Measurements from ENCODE around the gene SKOR1. TPM values are rescaled to one million over a fixed set of nuclear protein-coding genes. Genes with fewer than 3 reads are reported as not detected.

Gene SKOR1
- total and polyA plus RNA-seq, 2 of the 4 experiments (the other 2 are of a cell fraction): 0.03 TPM; not detected in 1

DNA sequence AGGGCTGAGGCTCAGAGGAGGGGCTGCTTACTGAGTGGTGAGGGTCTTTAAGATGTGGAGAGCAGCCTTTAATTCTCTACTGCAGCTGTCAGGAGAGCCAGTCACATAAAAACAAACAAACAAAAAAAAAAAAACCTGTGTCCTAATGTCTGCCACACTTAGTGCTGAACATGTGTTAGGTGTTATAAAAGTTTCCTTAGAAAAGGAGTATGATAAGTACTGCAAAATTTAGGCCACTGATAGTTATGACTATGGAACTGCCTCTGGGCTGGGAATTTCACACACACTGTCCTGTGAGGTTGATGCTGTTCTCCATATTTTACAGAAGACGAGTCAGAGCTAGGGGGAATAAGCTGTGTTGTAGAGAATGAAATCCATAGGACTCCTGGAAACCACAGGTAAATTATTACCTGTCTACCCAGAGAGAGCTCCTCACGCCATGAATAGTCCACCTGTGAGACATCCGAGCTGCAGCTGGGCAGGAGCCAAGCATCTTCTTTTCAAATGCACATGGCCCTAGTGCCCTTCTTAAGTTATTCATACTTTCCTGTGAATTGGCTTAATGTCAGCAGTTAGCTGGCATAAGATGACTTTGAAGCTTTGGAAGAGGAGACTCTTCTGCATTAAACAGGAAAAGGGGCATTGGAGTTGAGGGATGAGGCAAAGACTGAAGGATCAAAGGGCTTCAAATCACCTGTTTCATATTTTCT is 34.5 kb upstream of the SKOR1 start:
- H3K23ac ChIP-seq (ENCODE audit: low read depth, low read length): no peak overlapping the region
- no peak overlapping the region for H4K5ac ChIP-seq (ENCODE audit: low read depth, low read length)
- WGBS, 2 experiments (ENCODE audit: extremely low coverage in 2 of 2, insufficient read length in 1 of 2): no CpG with 5 or more reads among the region's 3 CpGs
- no peak overlapping the region for H2BK20ac ChIP-seq (ENCODE audit: low read depth, low read length)
- H3K14ac ChIP-seq (replicated peaks; ENCODE audit: low read depth, low read length): no peak overlapping the region
- no peaks in the 10 kb centered on the region for H3K9me1 ChIP-seq (ENCODE audit: insufficient read depth, low read length)
- H3K4me1 ChIP-seq (ENCODE audit: control insufficient read depth, insufficient read depth, low read length): no peaks in the 10 kb centered on the region
- TF ChIP-seq RFX5 (IDR thresholded peaks at IDR 0.05; ENCODE audit: low read depth, low read length) (no peak), USF2 (IDR thresholded peaks at IDR 0.05; ENCODE audit: low read depth, low read length) (no peak), FOS (IDR thresholded peaks at IDR 0.05; ENCODE audit: low read depth, low read length) (no peak), SMC3 (IDR thresholded peaks at IDR 0.05; ENCODE audit: low read depth, low read length) (no peak), RAD21 (IDR thresholded peaks at IDR 0.05; ENCODE audit: low read length) (no peak), MXI1 (IDR thresholded peaks at IDR 0.05; ENCODE audit: borderline replicate concordance, low read depth, low read length) (no peak), RCOR1 (IDR thresholded peaks at IDR 0.05; ENCODE audit: insufficient replicate concordance, low read length) (no peak), MAZ (IDR thresholded peaks at IDR 0.05; ENCODE audit: borderline replicate concordance, low read depth, low read length) (no peak), CTCF (conservative IDR thresholded peaks at IDR 0.05; ENCODE audit: low read depth, low read length) (no peak), POLR2A (IDR thresholded peaks at IDR 0.05; ENCODE audit: low read depth, low read length) (no peak), BHLHE40 (IDR thresholded peaks at IDR 0.05; ENCODE audit: low read depth, low read length) (no peak), CEBPB (IDR thresholded peaks at IDR 0.05; ENCODE audit: low read depth, low read length) (no peak), MAFK (IDR thresholded peaks at IDR 0.05; ENCODE audit: low read depth, low read length) (no peak)
- BruUV-seq (replicated peaks): no TSS peak
- no peaks in the 10 kb centered on the region for H4K20me1 ChIP-seq (ENCODE audit: insufficient read depth, low read length)
- no peak overlapping the region for H2AK5ac ChIP-seq (ENCODE audit: low read depth, low read length)
- ChIA-PET CTCF (no interaction called here), POLR2A (ENCODE audit: unreplicated experiment) (no interaction called here)
- no peak for ATAC-seq (ENCODE audit: low read depth)
- H4K91ac ChIP-seq (ENCODE audit: insufficient read depth, low read depth, low read length): no peak overlapping the region
- H3K56ac ChIP-seq (ENCODE audit: extremely low read depth, insufficient read depth, low read length): no peak overlapping the region
- no peak overlapping the region for H2AK9ac ChIP-seq (replicated peaks; ENCODE audit: low read depth, low read length, poor library complexity)
- in situ Hi-C loops (cut with MboI; ENCODE audit: low sequenced_read_pairs): no loop called here
- no peaks in the 10 kb centered on the region; the same call in 1 of the 2 replicates for H3K36me3 ChIP-seq (ENCODE audit: control insufficient read depth, insufficient read depth, low read length)
- H3K27me3 ChIP-seq (ENCODE audit: control insufficient read depth, insufficient read depth, low read length): no peaks in the 10 kb centered on the region
- intact Hi-C loops (cut with micrococcal nuclease): no loop called here
- H3K4me3 ChIP-seq (ENCODE audit: insufficient read depth, low read depth, low read length): no peak overlapping the region
- no peak for DNase-seq
- H3K9me3 ChIP-seq (ENCODE audit: control insufficient read depth, insufficient read depth, low read length): peaks cover 5% of the 10 kb centered on the region
- H3K4ac ChIP-seq (ENCODE audit: low read depth, low read length): no peak overlapping the region
- dilution Hi-C loops (cut with HindIII; ENCODE audit: low sequenced_read_pairs, unreplicated experiment): no loop called here
- no peak overlapping the region for H3K9ac ChIP-seq (ENCODE audit: low read depth, low read length)
- H3K79me1 ChIP-seq (ENCODE audit: low read depth in 1 of 2, low read length in 2 of 2): no peaks in the 10 kb centered on the region
- no peak overlapping the region for H2BK120ac ChIP-seq (ENCODE audit: low read depth, low read length)
- H3K4me2 ChIP-seq (ENCODE audit: low read depth, low read length): no peak overlapping the region
- H2AFZ ChIP-seq (replicated peaks; ENCODE audit: low read length, poor library complexity): no peak overlapping the region
- no peak overlapping the region for H3K27ac ChIP-seq (ENCODE audit: insufficient read depth, low read length)
- H3K18ac ChIP-seq (ENCODE audit: low read depth, low read length): no peak overlapping the region
- no peak overlapping the region for H2BK5ac ChIP-seq (ENCODE audit: low read depth, low read length, poor library complexity, severe bottlenecking)
- H2BK15ac ChIP-seq (ENCODE audit: low read depth, low read length): no peak overlapping the region
- no peak overlapping the region for H4K8ac ChIP-seq (ENCODE audit: low read depth in 2 of 2, low read length in 2 of 2)
